ENCODE measurements around the gene PPIE.
"Not testable (repeated sequence)": the region's sequence is repeated elsewhere in the genome, so short reads cannot be mapped to it uniquely, and the experiment has no call there.

- TF ChIP-seq CTCF, POLR2A (IDR thresholded peaks at IDR 0.05): not testable (repeated sequence)
Measured at GRCh38 chr1:39787108-39787375, 48.4 kb downstream of the PPIE start.

Measured in prostate gland (tissue), 2 donors.